ENCODE data around the gene CELF1. TPM values are rescaled to one million over a fixed set of nuclear protein-coding genes. Genes with fewer than 3 reads are reported as not detected.

The CELF1 gene
- total and polyA plus RNA-seq, 9 of the 15 experiments (the other 6 are each of a cell fraction or from before 2014, with no cell fraction given) = 11.3 to 142 (median 77.4) TPM

DNA sequence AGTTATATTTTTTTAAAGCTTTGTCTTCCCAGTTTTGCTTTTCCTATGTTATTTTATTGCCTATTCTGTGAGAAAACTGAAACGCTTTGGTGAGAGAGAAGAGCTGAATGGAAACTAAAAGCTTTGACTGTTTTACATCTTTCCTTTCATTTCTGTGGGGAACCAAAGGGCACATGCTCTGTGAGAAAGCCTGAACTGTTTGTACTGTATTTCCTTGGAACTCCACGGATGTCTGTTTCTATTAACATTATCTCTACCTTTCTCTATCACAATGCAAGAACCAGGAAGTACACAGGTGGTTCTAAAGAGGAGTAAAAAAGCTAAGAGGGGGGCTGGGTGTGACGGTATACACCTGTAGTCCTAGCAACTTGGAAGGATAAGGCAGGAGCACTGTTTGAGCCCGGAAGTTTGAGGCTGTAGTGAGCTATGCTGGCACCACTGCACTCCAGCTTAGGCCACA, 43.8 kb downstream of the CELF1 start:
- Histone ChIP-seq H3K79me2 (ENCODE audit: control insufficient read depth, insufficient read depth, low read length) (peaks cover 98% of the 10 kb centered on the region), H2AFZ (ENCODE audit: low read depth, low read length) (no peak overlapping the region), H3K9me1 (ENCODE audit: control insufficient read depth, insufficient read depth, low read length) (no peaks in the 10 kb centered on the region), H3K4me3 (no peak overlapping the region), H3K36me3 (ENCODE audit: control insufficient read depth, insufficient read depth, low read length) (peaks cover 16% of the 10 kb centered on the region), H3K27ac (ENCODE audit: extremely low read depth, low read depth, low read length) (peak overlapping the region; percentile 62; the same call in 2 of the 3 replicates), H3K4me2 (ENCODE audit: insufficient read depth, low read length) (peak overlapping the region; percentile 52), H3K4me1 (replicated peaks in 1 of 2; ENCODE audit: control insufficient read depth in 2 of 2, insufficient read depth in 2 of 2, low read length in 2 of 2) (peaks cover 36 to 60% of the 10 kb centered on the region in 2 experiments), H3K9ac (ENCODE audit: insufficient read depth in 1 of 2, low read depth in 2 of 2, low read length in 2 of 2) (peak overlapping the region; percentile 11 to 55; a peak in 2 of 4 replicates), H3K9me3 (replicated peaks; ENCODE audit: control insufficient read depth, insufficient read depth, low read depth, low read length) (no peaks in the 10 kb centered on the region), H4K20me1 (replicated peaks; ENCODE audit: control insufficient read depth, insufficient read depth, low read length) (peaks cover 13% of the 10 kb centered on the region; the same call in 1 of the 2 replicates), H3K27me3 (ENCODE audit: control insufficient read depth in 2 of 2, insufficient read depth in 2 of 2, low read length in 2 of 2) (no peaks in the 10 kb centered on the region)
- no peak for DNase-seq (ENCODE audit: extremely low read depth in 1 of 4, low spot score in 3 of 4)
- peak; percentile 56 for ATAC-seq
- intact Hi-C loops (cut with micrococcal nuclease) (no loop called here), in situ Hi-C loops (cut with MboI) (no loop called here)
- WGBS (ENCODE audit: insufficient coverage, low coverage, missing lambda C conversion rate) = 19% methylated on average over 4 of the region's 4 CpGs
- CTCF ChIA-PET (ENCODE audit: low intra/inter-chr PET ratio) = no interaction called here
- POLR2A ChIA-PET = interaction anchor here (0.6 to 1.8 kb wide), 5 partner anchors 8 to 899 kb away, joined by 3 to 8 read pairs (median 5); no protein-coding TSS in a partner anchor
- no TSS peak for BruUV-seq (replicated peaks)
- TF ChIP-seq ZEB2 (IDR thresholded peaks at IDR 0.05) = 0 out of 2 replicates have a peak, but pooled peaks have one; percentile 12
- peak; percentile 47 for TF ChIP-seq RFX1 (IDR thresholded peaks at IDR 0.05)
- TF ChIP-seq ZNF12 (CRISPR knock-in tag; IDR thresholded peaks at IDR 0.05) = no peak
- FAIRE-seq = no peak

DNA sequence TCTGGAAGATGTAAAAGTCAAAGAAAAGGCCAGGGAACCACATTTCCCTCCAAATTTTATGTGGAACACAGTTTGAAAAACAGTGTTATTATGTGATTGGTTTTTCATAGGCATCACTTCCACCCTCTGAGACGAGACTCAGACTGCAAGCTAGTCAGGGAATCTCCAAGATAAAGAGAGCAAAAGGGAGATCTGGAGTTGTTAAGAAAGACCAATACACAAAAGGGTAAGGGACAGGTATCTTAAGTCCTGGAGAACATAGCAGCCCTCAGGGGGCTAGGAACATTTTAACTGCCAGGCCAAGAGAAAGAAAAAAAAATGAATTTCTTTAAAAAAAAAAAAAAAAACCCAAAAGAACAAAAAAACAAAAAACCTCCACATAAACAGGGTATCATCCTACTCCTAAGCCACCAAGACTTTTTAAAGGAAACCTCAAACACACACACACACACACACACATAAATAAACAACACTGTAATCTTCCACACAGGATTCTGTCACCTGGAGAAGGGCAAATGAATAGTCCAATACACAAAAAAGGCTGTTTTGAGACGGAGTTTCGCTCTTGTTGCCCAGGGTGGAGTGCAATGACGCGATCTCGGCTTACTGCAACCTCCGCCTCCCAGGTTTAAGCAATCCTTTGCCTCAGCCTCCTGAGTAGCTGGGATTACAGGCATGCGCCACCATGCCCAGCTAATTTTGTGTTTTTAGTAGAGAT, 44.5 kb downstream of the CELF1 start:
- Histone ChIP-seq H3K79me2 (ENCODE audit: control insufficient read depth, insufficient read depth, low read length) (peaks cover 100% of the 10 kb centered on the region), H4K20me1 (replicated peaks; ENCODE audit: control insufficient read depth, insufficient read depth, low read length) (peaks cover 13% of the 10 kb centered on the region; the same call in 1 of the 2 replicates), H3K4me1 (replicated peaks in 1 of 2; ENCODE audit: control insufficient read depth in 2 of 2, insufficient read depth in 2 of 2, low read length in 2 of 2) (peaks cover 34 to 60% of the 10 kb centered on the region in 2 experiments), H3K27me3 (ENCODE audit: control insufficient read depth in 2 of 2, insufficient read depth in 2 of 2, low read length in 2 of 2) (no peaks in the 10 kb centered on the region), H3K4me2 (ENCODE audit: insufficient read depth, low read length) (peak overlapping the region; percentile 0; the same call in 1 of the 2 replicates), H3K4me3 (no peak overlapping the region), H2AFZ (ENCODE audit: low read depth, low read length) (no peak overlapping the region), H3K27ac (ENCODE audit: extremely low read depth, low read depth, low read length) (no peak overlapping the region), H3K9me3 (replicated peaks; ENCODE audit: control insufficient read depth, insufficient read depth, low read depth, low read length) (no peaks in the 10 kb centered on the region), H3K9ac (ENCODE audit: insufficient read depth in 1 of 2, low read depth in 2 of 2, low read length in 2 of 2) (peak overlapping the region in 1 of 2 experiments; percentile 21; a peak in 1 of 4 replicates), H3K9me1 (ENCODE audit: control insufficient read depth, insufficient read depth, low read length) (no peaks in the 10 kb centered on the region), H3K36me3 (ENCODE audit: control insufficient read depth, insufficient read depth, low read length) (peaks cover 16% of the 10 kb centered on the region)
- intact Hi-C loops (cut with micrococcal nuclease) = no loop called here
- DNase-seq (ENCODE audit: extremely low read depth in 1 of 4, low spot score in 3 of 4) (no peak), ATAC-seq (0 out of 3 replicates have a peak, but pooled peaks have one; percentile 4), FAIRE-seq (no peak)
- CTCF ChIA-PET (ENCODE audit: low intra/inter-chr PET ratio) = no interaction called here
- POLR2A ChIA-PET = no interaction called here
- in situ Hi-C loops (cut with MboI) = no loop called here
- no TSS peak for BruUV-seq (replicated peaks)
- 55% methylated on average over 7 of the region's 8 CpGs for WGBS (ENCODE audit: insufficient coverage, low coverage, missing lambda C conversion rate)
- TF ChIP-seq FUS (optimal IDR thresholded peaks at IDR 0.05; ENCODE audit: low read depth, low read length) (no peak), SMARCA4 (IDR thresholded peaks at IDR 0.05) (0 out of 2 replicates have a peak, but pooled peaks have one; percentile 14), TRIM28 (IDR thresholded peaks at IDR 0.05) (no peak), ZKSCAN1 (IDR thresholded peaks at IDR 0.05; ENCODE audit: low read depth, low read length) (no peak), PTTG1 (tag; IDR thresholded peaks at IDR 0.05; ENCODE audit: low read depth) (no peak), DPF2 (IDR thresholded peaks at IDR 0.05) (peak; percentile 32; the same call in 1 of the 2 replicates), GATA2 (CRISPR knock-in tag; IDR thresholded peaks at IDR 0.05) (no peak), SUPT5H (IDR thresholded peaks at IDR 0.05) (0 out of 2 replicates have a peak, but pooled peaks have one; percentile 31), ATF7 (IDR thresholded peaks at IDR 0.05) (no peak), RFX7 (CRISPR knock-in tag; IDR thresholded peaks at IDR 0.05) (no peak), DACH1 (IDR thresholded peaks at IDR 0.05; ENCODE audit: partially characterized antibody) (peak; percentile 14), ARNT (IDR thresholded peaks at IDR 0.05) (no peak), TAL1 (IDR thresholded peaks at IDR 0.05) (0 out of 2 replicates have a peak, but pooled peaks have one; percentile 17), STAT5B (CRISPR knock-in tag; IDR thresholded peaks at IDR 0.05) (no peak)
- TF ChIP-seq, protein P1, sequence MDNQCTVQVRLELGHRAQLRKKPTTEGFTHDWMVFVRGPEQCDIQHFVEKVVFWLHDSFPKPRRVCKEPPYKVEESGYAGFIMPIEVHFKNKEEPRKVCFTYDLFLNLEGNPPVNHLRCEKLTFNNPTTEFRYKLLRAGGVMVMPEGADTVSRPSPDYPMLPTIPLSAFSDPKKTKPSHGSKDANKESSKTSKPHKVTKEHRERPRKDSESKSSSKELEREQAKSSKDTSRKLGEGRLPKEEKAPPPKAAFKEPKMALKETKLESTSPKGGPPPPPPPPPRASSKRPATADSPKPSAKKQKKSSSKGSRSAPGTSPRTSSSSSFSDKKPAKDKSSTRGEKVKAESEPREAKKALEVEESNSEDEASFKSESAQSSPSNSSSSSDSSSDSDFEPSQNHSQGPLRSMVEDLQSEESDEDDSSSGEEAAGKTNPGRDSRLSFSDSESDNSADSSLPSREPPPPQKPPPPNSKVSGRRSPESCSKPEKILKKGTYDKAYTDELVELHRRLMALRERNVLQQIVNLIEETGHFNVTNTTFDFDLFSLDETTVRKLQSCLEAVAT (IDR thresholded peaks at IDR 0.05) = peak; percentile 38 to 51; a peak in 2 of 4 replicates
